Colonic mucosa (tissue), 4 donors: ENCODE results near the gene PDIA3. TPM values are rescaled to one million over a fixed set of nuclear protein-coding genes. Genes with fewer than 3 reads are reported as not detected.
"Not testable (repeated sequence)": the region's sequence is repeated elsewhere in the genome, so short reads cannot be mapped to it uniquely, and the experiment has no call there.

Source experiments
- DNase-seq: peaks from one replicate; pipeline ENCODE4 v3.0.0-alpha.2; 2020
- H3K27ac ChIP-seq: fragments of 200-600 bp; one replicate; pipeline ENCODE4 v1.8.0; 2021
- H3K27me3 ChIP-seq: fragments of 200-600 bp; one replicate; pipeline ENCODE4 v1.8.0; 2021
- H3K36me3 ChIP-seq: fragments of 200-600 bp; one replicate; pipeline ENCODE4 v1.8.0; 2021
- H3K4me1 ChIP-seq: fragments of 200-600 bp; one replicate; pipeline ENCODE4 v1.8.0; 2021; ENCODE audit warnings: mild to moderate bottlenecking
- H3K4me3 ChIP-seq: fragments of 200-600 bp; one replicate; pipeline ENCODE4 v1.8.0; 2021
- H3K9ac ChIP-seq, 2 donors: one replicate each; pipeline ENCODE4 v1.7.0; 2013; ENCODE audit warnings: control low read depth in 2 of 2, low read depth in 2 of 2, low read length in 2 of 2
- H3K9me3 ChIP-seq: fragments of 200-600 bp; one replicate; pipeline ENCODE4 v1.8.0; 2021
- intact Hi-C: fragments of 100-400 bp; cut with DNase I; formaldehyde crosslinking; loops from one replicate; pipeline ENCODE4 v1.14.1; 2022
- total RNA-seq, 2 donors: library from RNA; stranded (reverse); fragmentation: NEBNext Ultra II Directional in 1 of 2; extraction: Animal tissue kit (Norgen Biotek cat#: 25700) in 1 of 2; gene quantifications; one replicate each; pipeline ENCODE4 v1.2.1, GENCODE V29; 2021
- TF ChIP-seq, protein P1 (sequence below): fragments of 200-600 bp; IDR thresholded peaks from one replicate; pipeline ENCODE4 v1.8.0; 2022; ENCODE audit warnings: antibody characterized with exemption, mild to moderate bottlenecking
- donor health status: healthy.
- donor health status: DM: no; HTN: no; CAD: no.
- donor health status: DM: no; HTN: no; CAD: no.

The PDIA3 gene
- 100 to 1,000 TPM; 554 to 846 TPM for total RNA-seq

DNA sequence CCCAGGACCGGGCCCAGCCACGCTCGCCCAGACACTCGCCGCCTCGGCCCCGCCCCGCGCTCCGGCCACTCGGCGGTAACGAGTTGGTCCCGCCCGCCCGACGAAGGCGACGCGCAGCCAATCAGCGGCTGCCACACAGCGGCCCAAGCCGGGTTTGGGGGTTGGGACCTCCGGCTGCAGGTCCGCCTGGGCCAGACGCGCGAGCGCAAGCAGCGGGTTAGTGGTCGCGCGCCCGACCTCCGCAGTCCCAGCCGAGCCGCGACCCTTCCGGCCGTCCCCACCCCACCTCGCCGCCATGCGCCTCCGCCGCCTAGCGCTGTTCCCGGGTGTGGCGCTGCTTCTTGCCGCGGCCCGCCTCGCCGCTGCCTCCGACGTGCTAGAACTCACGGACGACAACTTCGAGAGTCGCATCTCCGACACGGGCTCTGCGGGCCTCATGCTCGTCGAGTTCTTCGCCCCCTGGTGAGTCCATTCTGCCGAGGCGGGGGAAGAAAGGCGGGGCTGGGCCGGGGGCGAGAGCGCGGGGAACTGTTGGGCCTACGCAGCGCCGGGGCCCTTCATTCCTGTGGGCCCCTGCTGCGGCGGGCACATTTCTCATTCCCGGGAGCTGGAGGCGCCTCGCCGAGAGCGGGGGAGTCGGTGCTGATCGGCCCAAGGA lies at the start of gene PDIA3:
Gene PDIA3, plus strand, starts transcription at position 194 of the 658 bp plus-strand sequence. Its CDS starts 102 bp downstream, at position 296.
- Histone ChIP-seq H3K9ac (peak within 1 kb of the TSS; percentile 74 to 97), H3K27ac (peak within 1 kb of the TSS; percentile 92), H3K4me3 (peak within 1 kb of the TSS; percentile 77)
- H3K4me1 ChIP-seq, H3K36me3 ChIP-seq, H3K9me3 ChIP-seq, intact Hi-C loops, H3K27me3 ChIP-seq: not testable (repeated sequence)
- peak; percentile 94 for DNase-seq

- no peak overlapping the region for H3K27ac ChIP-seq
- no peak overlapping the region for H3K9ac ChIP-seq
- H3K27me3 ChIP-seq, result no peaks in the 10 kb centered on the region
- H3K9me3 ChIP-seq, result no peaks in the 10 kb centered on the region
- no peaks in the 10 kb centered on the region for H3K4me1 ChIP-seq
- no peak overlapping the region for H3K4me3 ChIP-seq
- no peaks in the 10 kb centered on the region for H3K36me3 ChIP-seq
- no peak for DNase-seq
- TF ChIP-seq, protein P1, sequence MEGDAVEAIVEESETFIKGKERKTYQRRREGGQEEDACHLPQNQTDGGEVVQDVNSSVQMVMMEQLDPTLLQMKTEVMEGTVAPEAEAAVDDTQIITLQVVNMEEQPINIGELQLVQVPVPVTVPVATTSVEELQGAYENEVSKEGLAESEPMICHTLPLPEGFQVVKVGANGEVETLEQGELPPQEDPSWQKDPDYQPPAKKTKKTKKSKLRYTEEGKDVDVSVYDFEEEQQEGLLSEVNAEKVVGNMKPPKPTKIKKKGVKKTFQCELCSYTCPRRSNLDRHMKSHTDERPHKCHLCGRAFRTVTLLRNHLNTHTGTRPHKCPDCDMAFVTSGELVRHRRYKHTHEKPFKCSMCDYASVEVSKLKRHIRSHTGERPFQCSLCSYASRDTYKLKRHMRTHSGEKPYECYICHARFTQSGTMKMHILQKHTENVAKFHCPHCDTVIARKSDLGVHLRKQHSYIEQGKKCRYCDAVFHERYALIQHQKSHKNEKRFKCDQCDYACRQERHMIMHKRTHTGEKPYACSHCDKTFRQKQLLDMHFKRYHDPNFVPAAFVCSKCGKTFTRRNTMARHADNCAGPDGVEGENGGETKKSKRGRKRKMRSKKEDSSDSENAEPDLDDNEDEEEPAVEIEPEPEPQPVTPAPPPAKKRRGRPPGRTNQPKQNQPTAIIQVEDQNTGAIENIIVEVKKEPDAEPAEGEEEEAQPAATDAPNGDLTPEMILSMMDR, result no peak
- intact Hi-C loops, result no loop called here
These were observed 44.1 kb upstream of the PDIA3 start for GRCh38 chr15:43702174-43702573.

DNA sequence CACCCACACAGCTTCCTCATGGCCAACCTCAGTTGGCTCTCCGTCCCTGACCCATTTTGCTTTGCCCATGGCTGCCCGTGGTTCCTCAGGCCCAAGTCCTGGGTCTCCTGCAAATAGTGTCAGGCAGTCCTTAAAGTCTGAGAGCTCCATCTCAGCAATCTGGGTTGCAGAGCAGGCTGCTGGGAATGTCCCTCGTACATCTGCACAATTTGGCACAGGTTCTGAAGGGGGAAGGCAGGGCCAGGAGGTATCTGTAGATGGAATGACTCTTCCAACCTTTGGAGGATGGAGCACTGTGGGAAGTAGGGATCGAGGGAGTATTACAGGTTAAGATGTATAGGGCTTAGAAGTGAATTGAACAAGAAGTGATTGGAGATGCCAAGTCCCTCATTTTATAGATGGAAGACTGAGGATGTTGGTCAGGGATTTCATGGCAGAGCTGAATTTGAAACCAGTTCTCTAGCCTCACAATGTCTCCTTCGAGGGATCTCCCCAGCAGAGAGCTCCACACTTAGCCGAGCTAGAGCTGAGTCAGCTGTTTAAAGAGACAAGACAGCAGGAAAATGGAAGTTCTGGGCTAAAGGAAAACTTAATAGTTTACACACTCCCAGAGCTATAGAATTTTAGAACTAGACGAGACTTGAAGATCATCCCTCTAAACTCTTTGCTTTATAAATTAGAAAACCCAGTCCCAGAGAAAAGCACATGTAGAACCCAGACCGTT lies 43.4 kb upstream of the PDIA3 start:
- no peak for DNase-seq
- H3K4me1 ChIP-seq, result no peaks in the 10 kb centered on the region
- H3K9ac ChIP-seq, result no peak overlapping the region
- H3K36me3 ChIP-seq, result no peaks in the 10 kb centered on the region
- intact Hi-C loops, result no loop called here
- H3K9me3 ChIP-seq, result no peaks in the 10 kb centered on the region
- no peak overlapping the region for H3K27ac ChIP-seq
- no peak overlapping the region for H3K4me3 ChIP-seq
- no peaks in the 10 kb centered on the region for H3K27me3 ChIP-seq
- TF ChIP-seq, protein P1, result no peak

- H3K9ac ChIP-seq, DNase-seq, H3K27ac ChIP-seq, H3K27me3 ChIP-seq, H3K9me3 ChIP-seq, H3K36me3 ChIP-seq, H3K4me1 ChIP-seq, H3K4me3 ChIP-seq, intact Hi-C loops: not testable (repeated sequence)
These were observed 35.7 kb upstream of the PDIA3 start for GRCh38 chr15:43710431-43711131.

- intact Hi-C loops, result no loop called here
These were observed 23.1 kb upstream of the PDIA3 start for GRCh38 chr15:43723151-43723550.

GRCh38 chr15:43726306-43726705 lies 19.9 kb upstream of the PDIA3 start:
- H3K9ac ChIP-seq, H3K4me3 ChIP-seq, H3K4me1 ChIP-seq, H3K27ac ChIP-seq, H3K9me3 ChIP-seq, DNase-seq, intact Hi-C loops, H3K36me3 ChIP-seq, H3K27me3 ChIP-seq: not testable (repeated sequence)

More at GRCh38 chr15:43723151-43723550, 23.1 kb upstream of the PDIA3 start:
- Histone ChIP-seq H3K9ac (no peak overlapping the region), H3K4me3 (no peak overlapping the region), H3K9me3 (no peaks in the 10 kb centered on the region), H3K36me3 (no peaks in the 10 kb centered on the region), H3K27ac (no peak overlapping the region), H3K27me3 (no peaks in the 10 kb centered on the region), H3K4me1 (no peaks in the 10 kb centered on the region)
- TF ChIP-seq, protein P1, result no peak
- no peak for DNase-seq

DNA sequence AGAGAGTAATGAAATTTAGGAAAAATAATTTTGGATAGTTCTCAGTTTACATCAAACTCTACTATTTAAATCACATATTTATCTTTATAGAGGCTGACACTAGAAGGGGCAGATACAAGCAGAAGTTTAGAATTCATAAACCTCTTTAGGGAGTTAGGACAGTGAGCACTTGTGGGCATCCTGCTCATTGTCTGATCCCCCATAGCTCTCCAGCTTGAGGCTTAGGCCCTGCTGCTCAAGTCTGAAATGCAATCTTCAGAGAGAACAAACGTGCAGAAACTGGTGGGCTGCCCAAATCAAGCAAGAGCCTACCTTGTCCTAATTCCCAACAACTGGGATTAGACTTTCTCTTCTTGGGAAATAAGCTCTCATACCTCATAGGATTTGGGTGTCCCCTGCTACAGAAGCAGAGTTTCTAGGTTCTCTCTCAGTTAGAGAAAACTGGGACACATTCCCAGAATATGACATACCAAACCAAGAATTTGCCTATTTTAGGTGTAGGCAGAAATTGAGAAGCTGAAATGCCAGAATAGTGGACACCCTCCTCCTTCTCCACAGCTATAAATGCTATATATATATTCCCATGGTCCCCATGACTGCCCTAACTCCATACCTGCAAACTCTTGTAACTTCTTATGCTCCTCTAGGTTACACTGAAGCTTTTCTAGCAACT lies 18.0 kb upstream of the PDIA3 start:
- H3K9me3 ChIP-seq, H3K27ac ChIP-seq, H3K4me3 ChIP-seq, H3K9ac ChIP-seq, H3K36me3 ChIP-seq, H3K27me3 ChIP-seq, H3K4me1 ChIP-seq, DNase-seq, intact Hi-C loops: not testable (repeated sequence)
